Mesendoderm (in vitro differentiated cells): ENCODE measurements around the gene BLTP3A.
A peak's percentile ranks its signal among the peaks of the same experiment; 100 is the strongest.
"Not testable (repeated sequence)": the region's sequence is repeated elsewhere in the genome, so short reads cannot be mapped to it uniquely, and the experiment has no call there.

ENCODE experiments used
- DNase-seq: peaks from one replicate; pipeline ENCODE4 v3.0.0; 2013
- H2AK5ac ChIP-seq: 2 replicates; pipeline ENCODE4 v1.6.1; 2013; ENCODE audit warnings: low read length, inconsistent platforms
- H2BK120ac ChIP-seq: 2 replicates; pipeline ENCODE4 v1.6.1; 2013; ENCODE audit warnings: low read depth, mild to moderate bottlenecking, low read length, moderate library complexity, mixed read lengths
- H2BK15ac ChIP-seq: replicated peaks from 2 replicates; pipeline ENCODE4 v1.6.1; 2013; ENCODE audit warnings: low read depth, mild to moderate bottlenecking, moderate library complexity
- H2BK5ac ChIP-seq: 2 replicates; pipeline ENCODE4 v1.6.1; 2013; ENCODE audit warnings: low read length, inconsistent platforms
- H3K18ac ChIP-seq: 2 replicates; pipeline ENCODE4 v1.6.1; 2013; ENCODE audit warnings: mild to moderate bottlenecking, low read length, mixed read lengths
- H3K23ac ChIP-seq: one replicate; pipeline ENCODE4 v1.6.1; 2013; ENCODE audit warnings: low read length
- H3K27ac ChIP-seq: 2 replicates; pipeline ENCODE4 v1.5.1; 2013; ENCODE audit warnings: low read depth, mild to moderate bottlenecking, inconsistent platforms, low read length, moderate library complexity
- H3K27me3 ChIP-seq: 2 replicates; pipeline ENCODE4 v1.6.1; 2013; ENCODE audit warnings: low read length, control low read depth, mild to moderate bottlenecking, inconsistent platforms; ENCODE audit not compliant: insufficient read depth, poor library complexity
- H3K36me3 ChIP-seq: 2 replicates; pipeline ENCODE4 v1.6.1; 2013; ENCODE audit warnings: low read length, inconsistent platforms; ENCODE audit not compliant: control insufficient read depth, insufficient read depth
- H3K4ac ChIP-seq: one replicate; pipeline ENCODE4 v1.6.1; 2013; ENCODE audit warnings: low read depth, mild to moderate bottlenecking, low read length, moderate library complexity
- H3K4me1 ChIP-seq: 2 replicates; pipeline ENCODE4 v1.6.1; 2013; ENCODE audit warnings: low read depth, low read length, inconsistent platforms; ENCODE audit not compliant: control insufficient read depth
- H3K4me2 ChIP-seq: 2 replicates; pipeline ENCODE4 v1.6.1; 2013; ENCODE audit warnings: low read length
- H3K4me3 ChIP-seq: 2 replicates; pipeline ENCODE4 v1.5.1; 2013; ENCODE audit warnings: mild to moderate bottlenecking, low read length
- H3K56ac ChIP-seq: one replicate; pipeline ENCODE4 v1.6.1; 2013; ENCODE audit warnings: low read length
- H3K79me1 ChIP-seq: 2 replicates; pipeline ENCODE4 v1.6.1; 2013; ENCODE audit warnings: low read length, inconsistent platforms
- H3K79me2 ChIP-seq: 2 replicates; pipeline ENCODE4 v1.6.1; 2013; ENCODE audit warnings: mild to moderate bottlenecking, low read length; ENCODE audit not compliant: control insufficient read depth, insufficient read depth
- H3K9ac ChIP-seq: 2 replicates; pipeline ENCODE4 v1.6.1; 2013; ENCODE audit warnings: low read length, inconsistent platforms
- H4K5ac ChIP-seq: one replicate; pipeline ENCODE4 v1.6.1; 2013; ENCODE audit warnings: low read length
- H4K8ac ChIP-seq: one replicate; pipeline ENCODE4 v1.6.1; 2013; ENCODE audit warnings: low read depth, mild to moderate bottlenecking, control low read depth, low read length, moderate library complexity
- WGBS: extraction: QIAGEN DNeasy Blood & Tissue Kit; methylation state at CpG from one replicate; pipeline ENCODE4 v1.1.7; 2013; ENCODE audit warnings: low lambda C conversion rate, missing lambda C conversion rate; ENCODE audit not compliant: insufficient coverage; ENCODE audit errors: extremely low coverage; 5-methylcytosine and 5-hydroxymethylcytosine counted together

Gene BLTP3A

GRCh38 chr6:34813028-34813713 is 21.3 kb downstream of the BLTP3A start:
- no CpG with 5 or more reads among the region's 3 CpGs for whole genome bisulfite sequencing
- no peak overlapping the region for H4K5ac ChIP-seq
- H2BK120ac ChIP-seq = no peak overlapping the region
- H4K8ac ChIP-seq = no peak overlapping the region
- H3K56ac ChIP-seq = no peak overlapping the region
- no peak overlapping the region for H3K4me2 ChIP-seq
- H3K79me2 ChIP-seq = peaks cover 2% of the 10 kb centered on the region
- no peak overlapping the region for H3K9ac ChIP-seq
- peaks cover 6% of the 10 kb centered on the region for H3K79me1 ChIP-seq
- H3K36me3 ChIP-seq = no peaks in the 10 kb centered on the region
- H3K4me1 ChIP-seq = no peaks in the 10 kb centered on the region
- no peak overlapping the region for H2AK5ac ChIP-seq
- H3K27ac ChIP-seq = no peak overlapping the region
- DNase-seq = no peak
- no peak overlapping the region for H2BK5ac ChIP-seq
- H3K18ac ChIP-seq = no peak overlapping the region
- H3K4me3 ChIP-seq = no peak overlapping the region
- H3K27me3 ChIP-seq = no peaks in the 10 kb centered on the region
- no peak overlapping the region for H3K4ac ChIP-seq
- no peak overlapping the region for H2BK15ac ChIP-seq
- no peak overlapping the region for H3K23ac ChIP-seq

GRCh38 chr6:34816635-34817301 is 24.9 kb downstream of the BLTP3A start:
- H3K36me3 ChIP-seq = no peaks in the 10 kb centered on the region
- H2AK5ac ChIP-seq = no peak overlapping the region
- no peak overlapping the region for H3K23ac ChIP-seq
- H3K18ac ChIP-seq = no peak overlapping the region
- no peak overlapping the region for H4K5ac ChIP-seq
- no peak overlapping the region for H3K9ac ChIP-seq
- no peaks in the 10 kb centered on the region for H3K27me3 ChIP-seq
- no peak overlapping the region for H2BK15ac ChIP-seq
- no peak overlapping the region for H2BK5ac ChIP-seq
- no peak overlapping the region for H3K27ac ChIP-seq
- no peak overlapping the region for H3K4me2 ChIP-seq
- H3K4me1 ChIP-seq = no peaks in the 10 kb centered on the region
- H3K79me2 ChIP-seq = peaks cover 2% of the 10 kb centered on the region
- H2BK120ac ChIP-seq = no peak overlapping the region
- no peak overlapping the region for H3K4ac ChIP-seq
- H3K79me1 ChIP-seq = peaks cover 6% of the 10 kb centered on the region
- no peak overlapping the region for H3K4me3 ChIP-seq
- DNase-seq = no peak
- no peak overlapping the region for H4K8ac ChIP-seq
- no peak overlapping the region for H3K56ac ChIP-seq
- WGBS = no CpG with 5 or more reads among the region's 5 CpGs

GRCh38 chr6:34817446-34817845 is 25.6 kb downstream of the BLTP3A start:
- Histone ChIP-seq H3K9ac (no peak overlapping the region), H2BK5ac (no peak overlapping the region), H4K5ac (no peak overlapping the region), H3K23ac (no peak overlapping the region), H3K4ac (no peak overlapping the region), H3K4me3 (no peak overlapping the region), H3K4me1 (no peaks in the 10 kb centered on the region), H3K18ac (no peak overlapping the region), H3K27me3 (no peaks in the 10 kb centered on the region), H2AK5ac (no peak overlapping the region), H4K8ac (no peak overlapping the region), H3K4me2 (no peak overlapping the region), H3K79me1 (peaks cover 6% of the 10 kb centered on the region), H2BK120ac (no peak overlapping the region), H3K27ac (no peak overlapping the region), H3K56ac (no peak overlapping the region), H3K79me2 (peaks cover 2% of the 10 kb centered on the region), H3K36me3 (no peaks in the 10 kb centered on the region), H2BK15ac (no peak overlapping the region)
- DNase-seq = no peak
- no CpG with 5 or more reads among the region's 1 CpG for WGBS

GRCh38 chr6:34818872-34819570 is 27.1 kb downstream of the BLTP3A start:
- not testable (repeated sequence) for H2BK15ac ChIP-seq, H3K23ac ChIP-seq, H2BK120ac ChIP-seq, H3K4me3 ChIP-seq, H3K4ac ChIP-seq, H4K5ac ChIP-seq, H3K27me3 ChIP-seq, H3K36me3 ChIP-seq, H3K4me2 ChIP-seq, H3K56ac ChIP-seq, H3K79me2 ChIP-seq, H3K27ac ChIP-seq, H2BK5ac ChIP-seq, H2AK5ac ChIP-seq, H4K8ac ChIP-seq, H3K4me1 ChIP-seq, H3K79me1 ChIP-seq, H3K18ac ChIP-seq, H3K9ac ChIP-seq
- DNase-seq = peak; percentile 5
- WGBS = no CpG with 5 or more reads among the region's 4 CpGs

GRCh38 chr6:34819571-34820480 is 27.9 kb downstream of the BLTP3A start:
- no peak overlapping the region for H3K56ac ChIP-seq
- H3K4me3 ChIP-seq = no peak overlapping the region
- H3K36me3 ChIP-seq = no peaks in the 10 kb centered on the region
- H3K23ac ChIP-seq = no peak overlapping the region
- H2BK15ac ChIP-seq = no peak overlapping the region
- peak; percentile 14 for DNase-seq
- no CpG with 5 or more reads among the region's 3 CpGs for WGBS
- H4K5ac ChIP-seq = no peak overlapping the region
- H3K9ac ChIP-seq = no peak overlapping the region
- no peak overlapping the region for H4K8ac ChIP-seq
- no peak overlapping the region for H2BK5ac ChIP-seq
- no peak overlapping the region for H2AK5ac ChIP-seq
- H3K27ac ChIP-seq = no peak overlapping the region
- no peak overlapping the region for H3K4me2 ChIP-seq
- no peaks in the 10 kb centered on the region for H3K27me3 ChIP-seq
- no peaks in the 10 kb centered on the region for H3K4me1 ChIP-seq
- no peak overlapping the region for H2BK120ac ChIP-seq
- H3K79me2 ChIP-seq = peaks cover under 1% of the 10 kb centered on the region
- H3K18ac ChIP-seq = no peak overlapping the region
- peaks cover 4% of the 10 kb centered on the region for H3K79me1 ChIP-seq
- no peak overlapping the region for H3K4ac ChIP-seq
